Lung (tissue), 12 donors: Measurements from ENCODE around the gene STX8. TPM values are rescaled to one million over a fixed set of nuclear protein-coding genes. Genes with fewer than 3 reads are reported as not detected.

ENCODE experiments used
- ATAC-seq: fragments of 200-7000 bp; cut with Tn5 transposase; one replicate; pipeline ENCODE4 v1.9.1; 2020; ENCODE audit warnings: moderate number of reproducible peaks; ENCODE audit not compliant: insufficient read depth, low FRiP score
- DNase-seq, 3 donors: peaks; one replicate each; pipeline ENCODE4 v3.0.0-alpha.2; 2013 to 2017
- H3K27ac ChIP-seq, 2 donors: one replicate each; pipeline ENCODE4 v1.5.1; 2013; ENCODE audit warnings: mild to moderate bottlenecking in 2 of 2, moderate library complexity in 2 of 2, control low read depth in 1 of 2, inconsistent platforms in 1 of 2, low read depth in 1 of 2, low read length in 1 of 2
- H3K27me3 ChIP-seq, 3 donors: one replicate each; pipeline ENCODE4 v1.5.1; 2013; ENCODE audit warnings: low read length in 2 of 3; ENCODE audit not compliant: control insufficient read depth in 3 of 3, insufficient read depth in 3 of 3
- H3K36me3 ChIP-seq, 4 donors: one replicate each; pipeline ENCODE4 v1.5.1; 2013; ENCODE audit warnings: low read length in 4 of 4, mild to moderate bottlenecking in 1 of 4, moderate library complexity in 1 of 4; ENCODE audit not compliant: control insufficient read depth in 4 of 4, insufficient read depth in 4 of 4
- H3K4me1 ChIP-seq, 5 donors: one replicate each; pipeline ENCODE4 v1.5.1; 2013; ENCODE audit warnings: low read length in 5 of 5, mild to moderate bottlenecking in 2 of 5, moderate library complexity in 1 of 5; ENCODE audit not compliant: control insufficient read depth in 5 of 5, insufficient read depth in 5 of 5
- H3K4me3 ChIP-seq: one replicate; pipeline ENCODE4 v1.5.1; 2013; ENCODE audit warnings: mild to moderate bottlenecking, control low read depth, moderate library complexity
- H3K9ac ChIP-seq, 2 donors: one replicate each; pipeline ENCODE4 v1.5.1; 2013; ENCODE audit warnings: low read length in 2 of 2, control low read depth in 1 of 2; ENCODE audit not compliant: insufficient read depth in 1 of 2
- H3K9me3 ChIP-seq, 4 donors: one replicate each; pipeline ENCODE4 v1.5.1; 2013; ENCODE audit warnings: low read length in 3 of 4, mild to moderate bottlenecking in 1 of 4, moderate library complexity in 1 of 4; ENCODE audit not compliant: control insufficient read depth in 4 of 4, insufficient read depth in 3 of 4
- WGBS, 2 donors: extraction: QIAGEN DNeasy Blood & Tissue Kit; methylation state at CpG; one replicate each; pipeline ENCODE4 v1.1.7; 2013; 5-methylcytosine and 5-hydroxymethylcytosine counted together
- polyA plus RNA-seq, 2 donors: library from polyadenylated mRNA; stranded (reverse); fragments of 200-250 nt; gene quantifications; one replicate each; pipeline ENCODE4 v1.2.1, GENCODE V29; 2013
- total RNA-seq, 2 donors: library from RNA; depleted of rRNA in 1 of 2; stranded (reverse); fragments of >200 nt in 1 of 2; gene quantifications; one replicate each; pipeline ENCODE4 v1.2.1, GENCODE V29; 2014 to 2021
- TF ChIP-seq, protein P1 (sequence below): IDR thresholded peaks from 2 replicates; pipeline ENCODE4 v1.5.1; 2012; ENCODE audit warnings: mild to moderate bottlenecking; ENCODE audit errors: control extremely low read depth, extremely low read depth
- donor health status: control.
- donor health status: control.
- donor health status: Bipolar disorder and iron deficiency.
- donor health status: healthy.
- donor health status: DM: yes; HTN: yes; CAD: no.

STX8 gene
- total and polyA plus RNA-seq, 4 donors = 36.5 to 81.1 (median 63.2) TPM

DNA sequence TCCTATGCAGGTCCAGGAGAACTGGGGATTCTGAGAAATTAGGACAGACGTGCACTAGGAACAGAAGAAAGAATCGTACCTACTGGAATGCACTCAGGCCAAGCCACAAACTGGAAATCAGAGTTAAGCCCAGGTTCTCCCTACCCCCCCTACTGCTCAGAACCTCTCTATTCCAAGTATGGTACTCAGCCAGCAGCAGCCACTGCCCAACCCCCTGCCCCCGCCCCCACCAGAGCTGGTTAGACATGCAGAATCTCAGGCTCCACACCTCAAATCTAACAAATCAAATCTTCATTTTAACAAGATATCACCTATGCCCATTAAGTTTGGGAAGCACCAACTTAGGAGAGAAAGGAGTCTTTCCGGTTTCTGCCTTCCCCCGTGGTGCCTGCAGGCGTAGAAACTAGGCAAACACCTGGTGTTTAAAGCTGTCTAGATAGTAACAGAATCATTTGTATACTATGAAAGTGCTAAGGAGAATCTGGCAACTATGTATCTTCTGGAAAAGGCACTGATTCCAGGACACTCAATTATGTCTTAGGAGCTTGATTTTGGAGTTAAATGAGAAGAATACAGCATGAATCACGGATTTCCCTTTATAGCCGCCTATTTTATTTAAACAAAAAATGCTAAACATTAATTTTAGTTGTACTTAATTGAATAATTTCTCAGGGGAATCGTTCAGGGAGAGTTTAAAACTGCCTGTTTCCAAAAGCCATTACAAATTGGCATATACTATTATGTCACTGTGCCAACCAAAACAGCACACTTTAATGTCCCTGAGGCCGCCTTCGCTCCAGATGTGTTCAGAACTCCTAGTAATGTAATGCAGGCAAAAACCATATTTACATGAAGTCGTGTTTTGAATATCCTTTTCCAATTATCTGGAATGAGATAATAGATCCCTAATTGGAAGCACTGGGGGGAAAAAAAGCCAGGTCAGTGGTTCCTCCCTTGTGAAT lies 166.5 kb downstream of the STX8 start:
- 71 to 81% methylated on average over 12 of the region's 12 CpGs for WGBS, 2 donors
- Histone ChIP-seq H3K4me3 (no peak overlapping the region), H3K36me3 (no peaks in the 10 kb centered on the region), H3K4me1 (peaks cover 0 to 17% (median 2%) of the 10 kb centered on the region in 5 donors), H3K9ac (peak overlapping the region in 1 of 2 donors; percentile 20), H3K27ac (no peak overlapping the region), H3K9me3 (no peaks in the 10 kb centered on the region), H3K27me3 (no peaks in the 10 kb centered on the region)
- TF ChIP-seq, protein P1, sequence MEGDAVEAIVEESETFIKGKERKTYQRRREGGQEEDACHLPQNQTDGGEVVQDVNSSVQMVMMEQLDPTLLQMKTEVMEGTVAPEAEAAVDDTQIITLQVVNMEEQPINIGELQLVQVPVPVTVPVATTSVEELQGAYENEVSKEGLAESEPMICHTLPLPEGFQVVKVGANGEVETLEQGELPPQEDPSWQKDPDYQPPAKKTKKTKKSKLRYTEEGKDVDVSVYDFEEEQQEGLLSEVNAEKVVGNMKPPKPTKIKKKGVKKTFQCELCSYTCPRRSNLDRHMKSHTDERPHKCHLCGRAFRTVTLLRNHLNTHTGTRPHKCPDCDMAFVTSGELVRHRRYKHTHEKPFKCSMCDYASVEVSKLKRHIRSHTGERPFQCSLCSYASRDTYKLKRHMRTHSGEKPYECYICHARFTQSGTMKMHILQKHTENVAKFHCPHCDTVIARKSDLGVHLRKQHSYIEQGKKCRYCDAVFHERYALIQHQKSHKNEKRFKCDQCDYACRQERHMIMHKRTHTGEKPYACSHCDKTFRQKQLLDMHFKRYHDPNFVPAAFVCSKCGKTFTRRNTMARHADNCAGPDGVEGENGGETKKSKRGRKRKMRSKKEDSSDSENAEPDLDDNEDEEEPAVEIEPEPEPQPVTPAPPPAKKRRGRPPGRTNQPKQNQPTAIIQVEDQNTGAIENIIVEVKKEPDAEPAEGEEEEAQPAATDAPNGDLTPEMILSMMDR = no peak
- no peak for ATAC-seq
- peak in 2 of 3 donors; percentile 31 to 47 for DNase-seq

DNA sequence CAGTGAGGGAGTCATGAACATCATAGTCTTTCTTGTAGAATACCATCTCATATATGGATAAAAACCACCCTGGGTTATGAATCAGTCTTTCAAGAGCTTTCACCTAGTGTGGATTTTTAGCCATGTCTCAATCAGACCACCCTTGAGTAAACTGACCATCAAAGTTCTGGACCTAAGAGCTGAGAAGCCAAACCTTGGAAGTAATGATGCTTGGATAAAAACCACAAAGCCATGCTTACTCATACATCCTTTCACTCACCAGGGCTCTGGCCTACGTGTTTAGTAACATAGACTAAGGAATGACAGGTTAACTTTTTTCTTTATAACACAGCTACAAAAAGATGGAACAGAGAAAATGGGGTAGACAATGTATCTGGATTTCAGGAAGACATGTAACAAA lies 167.2 kb downstream of the STX8 start:
- Histone ChIP-seq H3K27me3 (no peaks in the 10 kb centered on the region), H3K36me3 (no peaks in the 10 kb centered on the region), H3K4me3 (no peak overlapping the region), H3K9ac (no peak overlapping the region), H3K27ac (no peak overlapping the region), H3K4me1 (peaks cover 0 to 17% (median 2%) of the 10 kb centered on the region in 5 donors), H3K9me3 (no peaks in the 10 kb centered on the region)
- DNase-seq (no peak), ATAC-seq (no peak)
- WGBS, 2 donors = 86 to 90% methylated on average over 1 of the region's 1 CpG
- TF ChIP-seq, protein P1 = no peak

DNA sequence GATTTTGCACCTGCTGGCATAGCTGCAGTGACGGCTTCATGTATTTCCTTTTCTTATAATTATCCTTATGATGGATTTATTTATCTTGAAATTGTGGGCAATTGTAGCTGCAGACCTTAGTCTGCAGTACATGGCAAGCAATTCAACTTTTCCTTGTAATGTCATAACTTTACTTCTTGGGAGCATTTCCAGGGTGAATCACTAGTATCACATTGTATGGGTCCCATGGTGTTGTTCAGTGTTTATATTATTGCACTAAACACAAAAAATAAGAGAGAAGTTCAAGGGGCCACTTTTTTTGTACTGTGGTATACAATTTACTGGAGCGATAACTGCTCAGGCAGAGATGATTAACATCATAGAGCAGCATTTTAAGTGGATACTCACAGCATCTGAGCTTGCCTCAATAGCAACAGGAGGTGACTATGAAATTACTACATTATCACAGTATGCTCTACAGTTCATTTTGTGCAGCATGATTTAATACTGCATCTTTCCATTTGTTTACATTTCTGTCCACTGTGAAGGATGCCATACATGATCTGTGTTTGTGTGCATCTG lies 169.5 kb downstream of the STX8 start:
- Histone ChIP-seq H3K27ac (no peak overlapping the region), H3K4me1 (peaks cover 0 to 17% (median 2%) of the 10 kb centered on the region in 5 donors), H3K27me3 (no peaks in the 10 kb centered on the region), H3K36me3 (no peaks in the 10 kb centered on the region), H3K9me3 (no peaks in the 10 kb centered on the region), H3K4me3 (no peak overlapping the region), H3K9ac (no peak overlapping the region)
- ATAC-seq = no peak
- 98 to 99% methylated on average over 2 of the region's 2 CpGs for whole genome bisulfite sequencing, 2 donors
- TF ChIP-seq, protein P1 = no peak
- no peak for DNase-seq
